Nephron progenitor cell (in vitro differentiated cells): ENCODE measurements around the gene ATRX.

Source experiments
- DNase-seq: peaks from one replicate; pipeline ENCODE4 v3.0.0; 2021
- H3K27ac Mint-ChIP-seq: 2 replicates; pipeline ENCODE4 v1.8.0; 2021; ENCODE audit warnings: mild to moderate bottlenecking, moderate library complexity, mixed read lengths
- H3K27me3 Mint-ChIP-seq: 2 replicates; pipeline ENCODE4 v1.8.0; 2021; ENCODE audit warnings: mild to moderate bottlenecking, low read depth, mixed read lengths; ENCODE audit not compliant: poor library complexity
- H3K36me3 Mint-ChIP-seq: 2 replicates; pipeline ENCODE4 v1.8.0; 2021; ENCODE audit warnings: low read depth, mixed read lengths
- H3K4me1 Mint-ChIP-seq: 2 replicates; pipeline ENCODE4 v1.8.0; 2021; ENCODE audit warnings: mixed read lengths
- H3K4me3 Mint-ChIP-seq: 2 replicates; pipeline ENCODE4 v1.8.0; 2021; ENCODE audit warnings: mild to moderate bottlenecking, moderate library complexity, mixed read lengths
- H3K9me3 Mint-ChIP-seq: 2 replicates; pipeline ENCODE4 v1.8.0; 2021; ENCODE audit warnings: mild to moderate bottlenecking, moderate library complexity, mixed read lengths
- CTCF ChIP-seq: fragments of 200-600 bp; sonication (generic); IDR thresholded peaks from 2 replicates; pipeline ENCODE4 v1.5.0; 2021; ENCODE audit warnings: antibody characterized with exemption

ATRX gene

GRCh38 chrX:77795124-77795523 lies 9.1 kb upstream of the ATRX start:
- no peak overlapping the region for H3K27ac Mint-ChIP-seq
- H3K4me1 Mint-ChIP-seq: no peaks in the 10 kb centered on the region
- peaks cover 33% of the 10 kb centered on the region for H3K9me3 Mint-ChIP-seq
- H3K4me3 Mint-ChIP-seq: no peak overlapping the region
- DNase-seq: no peak
- H3K27me3 Mint-ChIP-seq: peaks cover 7% of the 10 kb centered on the region
- TF ChIP-seq CTCF: no peak
- H3K36me3 Mint-ChIP-seq: no peaks in the 10 kb centered on the region

- Mint-ChIP-seq H3K9me3 (peaks cover 33% of the 10 kb centered on the region), H3K36me3 (no peaks in the 10 kb centered on the region), H3K27ac (no peak overlapping the region), H3K4me1 (no peaks in the 10 kb centered on the region), H3K4me3 (no peak overlapping the region), H3K27me3 (peaks cover 7% of the 10 kb centered on the region)
- TF ChIP-seq CTCF: no peak
- no peak for DNase-seq
Measured at GRCh38 chrX:77793946-77794345, 7.9 kb upstream of the ATRX start.

- H3K36me3 Mint-ChIP-seq: no peaks in the 10 kb centered on the region
- H3K4me3 Mint-ChIP-seq: no peak overlapping the region
- DNase-seq: no peak
- H3K9me3 Mint-ChIP-seq: peaks cover 42% of the 10 kb centered on the region
- H3K27ac Mint-ChIP-seq: no peak overlapping the region
- H3K27me3 Mint-ChIP-seq: no peaks in the 10 kb centered on the region
- no peak for TF ChIP-seq CTCF
- H3K4me1 Mint-ChIP-seq: peaks cover 8% of the 10 kb centered on the region
Measured at GRCh38 chrX:77788050-77788449, 2.0 kb upstream of the ATRX start.

GRCh38 chrX:77786365-77786680 lies 307 bp upstream of the ATRX start:
- H3K36me3 Mint-ChIP-seq: peaks cover 10% of the 10 kb centered on the region

GRCh38 chrX:77779695-77780094 lies 6.3 kb downstream of the ATRX start:
- Mint-ChIP-seq H3K9me3 (peaks cover 67% of the 10 kb centered on the region), H3K27me3 (no peaks in the 10 kb centered on the region), H3K36me3 (peaks cover 50% of the 10 kb centered on the region), H3K27ac (no peak overlapping the region), H3K4me1 (peaks cover 7% of the 10 kb centered on the region), H3K4me3 (no peak overlapping the region)
- DNase-seq: no peak
- TF ChIP-seq CTCF: no peak

More at GRCh38 chrX:77786365-77786680, 307 bp upstream of the ATRX start:
- TF ChIP-seq CTCF: no peak
- Mint-ChIP-seq H3K9me3 (peaks cover 41% of the 10 kb centered on the region), H3K27ac (peak overlapping the region; percentile 100), H3K4me1 (peaks cover 8% of the 10 kb centered on the region), H3K27me3 (no peaks in the 10 kb centered on the region), H3K4me3 (peak overlapping the region; percentile 98)
- DNase-seq: no peak

- Mint-ChIP-seq H3K36me3 (peaks cover 65% of the 10 kb centered on the region), H3K4me1 (no peaks in the 10 kb centered on the region), H3K4me3 (no peak overlapping the region), H3K9me3 (peaks cover 73% of the 10 kb centered on the region), H3K27ac (no peak overlapping the region), H3K27me3 (no peaks in the 10 kb centered on the region)
- DNase-seq: no peak
- TF ChIP-seq CTCF: no peak
Measured at GRCh38 chrX:77776659-77777058, 9.4 kb downstream of the ATRX start.
